SIG-M5 treated with dmso at 0.1 percent for 504 hours (cell line): ENCODE results near the gene ACVR1B.

Experiments used
- DNase-seq: peaks from one replicate; lab custom pipeline; 2025; ENCODE audit not compliant: unreplicated experiment; lab: John Stamatoyannopoulos, UW

ACVR1B gene

DNA sequence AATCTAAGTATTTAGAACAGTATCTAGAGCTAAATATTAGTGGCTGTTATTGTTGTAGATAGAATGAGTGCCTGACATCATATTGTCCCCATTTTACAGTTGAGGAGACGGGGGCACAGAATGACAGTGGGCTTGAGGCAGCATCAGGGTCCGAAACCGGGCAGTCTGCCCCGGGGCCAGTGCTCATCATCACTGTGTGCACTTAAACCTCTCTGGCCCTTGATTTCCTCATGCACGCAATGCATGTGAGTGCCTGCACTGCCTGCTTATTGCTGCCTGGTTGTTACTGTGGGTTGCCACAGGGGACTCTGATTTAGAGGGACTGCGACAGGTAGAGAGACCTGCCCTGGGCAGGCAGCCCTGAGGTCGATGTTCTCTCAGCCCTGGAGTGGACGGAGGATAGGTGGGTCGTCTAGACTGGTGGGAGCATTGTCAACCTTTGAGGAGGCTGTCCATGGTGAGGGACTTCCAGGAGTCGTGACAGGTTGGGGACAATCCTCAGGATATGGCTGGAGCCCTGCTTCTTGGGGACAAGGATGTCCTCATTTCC, 34.4 kb upstream of the ACVR1B start:
- DNase-seq: no peak

DNA sequence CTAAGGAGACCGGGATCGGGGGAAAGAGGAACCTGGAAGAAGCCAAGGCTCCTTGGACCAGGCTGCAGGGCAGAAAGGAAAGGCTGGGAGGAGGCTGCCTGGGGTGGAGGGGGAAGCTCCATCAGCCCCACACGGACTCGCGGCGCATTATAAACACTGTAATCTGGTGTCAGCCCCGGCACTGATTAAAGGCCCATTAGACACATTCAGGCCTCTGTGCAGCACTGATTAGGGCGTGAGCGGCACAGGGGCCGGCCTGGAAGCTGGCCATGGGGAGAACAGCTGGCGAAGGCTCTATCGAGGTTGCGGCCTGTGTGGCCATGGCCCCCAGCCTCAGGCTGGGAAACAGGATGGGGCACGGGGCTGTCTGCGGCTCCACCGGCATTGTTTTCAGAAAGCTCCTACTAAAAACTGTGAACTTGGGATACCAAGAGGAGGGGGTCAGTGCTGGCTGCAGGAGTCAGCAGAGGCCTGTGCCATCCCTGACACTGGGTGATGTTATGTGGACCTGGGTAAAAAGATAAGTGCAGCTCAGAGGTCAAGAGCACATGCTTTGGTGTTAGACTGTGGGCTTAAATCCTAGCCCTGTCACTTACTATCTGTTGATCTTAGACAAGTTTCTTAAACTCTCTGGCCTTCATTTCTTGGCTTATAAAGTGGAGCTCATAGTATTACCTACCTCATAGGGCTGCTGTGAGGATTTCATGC, 33.6 kb upstream of the ACVR1B start:
- no peak for DNase-seq

DNA sequence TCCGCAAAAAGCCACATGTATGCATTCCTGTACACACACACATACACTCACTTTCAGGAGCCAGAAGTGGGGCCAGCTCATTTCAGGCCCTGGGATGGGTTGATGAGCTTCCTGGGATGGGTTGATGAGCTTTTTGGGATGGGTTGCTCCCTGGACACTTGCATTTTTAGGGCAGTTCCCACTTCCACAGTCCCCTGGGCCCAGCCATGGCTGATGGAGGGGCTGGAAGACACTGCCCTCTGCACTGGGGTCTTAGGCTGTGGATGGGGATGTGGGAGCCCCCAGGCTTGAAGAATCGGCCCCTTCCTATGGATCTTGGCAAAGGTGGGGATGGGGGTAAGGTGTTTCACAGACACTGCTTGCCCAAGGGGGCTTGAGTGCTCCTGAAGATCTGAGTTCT, 31.5 kb upstream of the ACVR1B start:
- DNase-seq: no peak

DNA sequence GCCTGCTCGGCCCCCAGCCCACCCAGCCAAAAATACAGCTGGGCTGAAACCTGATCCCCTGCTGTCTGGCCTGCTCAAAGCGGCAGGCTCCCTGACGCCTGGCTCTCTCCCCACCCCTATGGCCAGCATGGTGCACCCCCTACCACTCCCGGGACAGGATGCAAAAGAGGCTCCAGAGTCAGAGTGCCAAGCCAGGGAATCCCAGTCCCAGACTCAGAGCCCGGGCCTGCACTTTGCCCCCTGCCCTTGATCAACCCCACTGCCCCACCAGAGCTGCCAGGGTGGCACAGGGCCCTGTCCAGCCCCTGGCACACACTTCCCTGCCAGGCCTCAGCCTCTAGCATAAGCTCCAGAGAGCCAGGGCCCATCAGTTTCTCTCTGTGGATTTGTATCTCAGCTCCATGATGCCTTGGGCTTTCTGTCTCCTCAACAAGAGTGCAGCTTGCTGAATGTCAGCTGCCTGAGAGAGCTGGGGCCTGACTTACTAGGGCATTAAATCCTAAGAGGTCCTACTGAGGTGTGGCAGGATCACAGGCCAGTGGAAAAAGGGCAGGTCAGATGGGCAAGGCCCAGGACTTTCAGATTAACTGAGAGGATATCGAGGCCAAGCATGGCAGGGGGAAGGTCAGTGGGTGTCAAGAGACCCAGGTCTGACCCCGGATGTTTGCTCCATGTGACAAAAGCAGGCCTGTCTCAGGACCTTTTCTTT, 30.3 kb upstream of the ACVR1B start:
- no peak for DNase-seq

DNA sequence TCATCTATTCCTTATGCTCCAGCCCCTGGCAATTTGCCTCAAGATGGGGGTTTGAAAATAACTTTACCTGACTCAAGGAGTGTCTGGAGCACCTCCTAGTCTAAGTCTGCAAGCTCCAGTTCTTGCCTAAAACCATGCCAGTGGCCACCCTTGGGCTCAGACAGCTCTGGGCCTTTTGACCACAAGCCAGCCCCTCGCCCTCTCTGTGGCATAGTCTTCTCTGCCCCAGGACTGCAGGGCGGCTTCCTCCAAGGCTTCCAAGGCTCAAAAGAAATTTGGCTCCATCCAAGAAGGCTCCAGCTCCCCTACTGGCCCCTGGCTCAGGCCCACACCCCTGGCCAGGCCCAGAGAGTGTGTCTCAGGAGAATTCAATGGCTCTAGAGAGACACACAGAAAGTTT, 29.4 kb upstream of the ACVR1B start:
- DNase-seq: no peak

DNA sequence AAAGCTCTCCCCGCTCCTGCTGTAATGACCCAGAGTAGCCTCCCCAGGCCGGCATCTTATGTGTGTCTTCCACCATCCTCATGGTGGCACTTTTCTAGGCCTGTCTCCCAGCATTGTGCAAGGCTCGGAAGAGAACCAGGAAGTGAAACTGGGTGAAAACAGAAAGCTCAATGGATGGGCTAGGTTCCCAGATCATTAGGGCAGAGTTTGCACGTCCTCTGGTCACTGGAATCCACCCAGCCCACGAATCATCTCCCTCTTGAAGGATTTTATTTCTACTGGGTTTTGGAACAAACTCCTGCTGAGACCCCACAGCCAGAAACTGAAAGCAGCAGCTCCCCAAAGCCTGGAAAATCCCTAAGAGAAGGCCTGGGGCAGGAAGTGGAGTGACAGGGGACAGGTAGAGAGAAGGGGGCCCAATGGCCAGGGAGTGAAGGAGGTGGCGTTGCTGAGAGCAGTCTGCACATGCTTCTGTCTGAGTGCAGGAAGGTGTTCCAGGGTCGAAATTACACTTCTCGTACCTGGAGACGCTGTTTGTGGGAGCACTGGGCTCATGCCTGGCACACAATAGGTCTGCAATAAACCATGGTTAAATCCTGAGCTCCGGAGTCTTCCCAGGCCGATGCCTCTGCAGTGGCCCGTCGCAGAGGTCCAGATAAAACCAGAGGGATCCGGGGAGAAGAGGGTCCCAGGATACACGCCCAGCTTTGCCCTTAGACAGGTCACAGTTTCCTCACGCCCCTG, 28.6 kb upstream of the ACVR1B start:
- peak; percentile 94 for DNase-seq

DNA sequence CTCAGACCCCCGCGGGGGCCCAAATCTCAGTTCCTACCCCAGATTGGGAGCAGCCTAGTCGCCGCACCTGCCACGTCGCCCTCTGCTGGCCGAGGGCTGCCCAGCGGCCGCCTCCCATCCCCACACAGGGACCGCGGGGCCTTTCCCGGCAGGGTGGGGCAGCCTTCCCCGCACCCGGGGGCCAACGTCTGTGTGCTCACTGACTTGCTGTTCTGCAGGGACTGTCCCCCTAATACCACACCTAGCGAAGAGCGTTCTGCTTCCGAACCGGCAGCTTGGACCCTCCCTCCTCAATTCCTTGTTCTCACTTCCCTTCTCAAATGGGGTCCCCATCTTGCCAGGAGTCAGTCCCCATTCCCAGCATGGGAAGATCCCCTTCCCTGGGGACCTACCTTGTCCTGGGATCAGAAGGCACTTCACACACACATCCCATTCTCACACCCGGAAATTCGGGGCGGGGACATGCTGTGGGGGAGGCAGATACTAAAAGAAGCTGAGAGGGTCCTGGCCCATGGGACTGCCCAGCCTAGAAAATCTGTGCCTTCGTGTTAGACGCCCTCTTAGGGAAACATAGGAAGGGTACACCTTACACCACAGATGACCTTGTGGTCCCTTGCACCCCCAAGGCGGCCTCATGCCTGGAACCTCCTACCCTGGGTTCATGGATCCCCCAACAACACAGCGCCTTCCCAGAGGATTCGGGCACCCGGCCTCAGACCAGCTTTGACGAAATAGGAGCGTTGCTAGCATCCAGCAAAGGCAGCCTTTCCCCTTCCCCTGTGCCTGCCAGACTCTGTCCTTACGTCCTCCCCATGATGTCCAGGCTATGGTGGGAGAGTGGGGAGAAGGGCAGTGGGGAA, 27.8 kb upstream of the ACVR1B start:
- no peak for DNase-seq

DNA sequence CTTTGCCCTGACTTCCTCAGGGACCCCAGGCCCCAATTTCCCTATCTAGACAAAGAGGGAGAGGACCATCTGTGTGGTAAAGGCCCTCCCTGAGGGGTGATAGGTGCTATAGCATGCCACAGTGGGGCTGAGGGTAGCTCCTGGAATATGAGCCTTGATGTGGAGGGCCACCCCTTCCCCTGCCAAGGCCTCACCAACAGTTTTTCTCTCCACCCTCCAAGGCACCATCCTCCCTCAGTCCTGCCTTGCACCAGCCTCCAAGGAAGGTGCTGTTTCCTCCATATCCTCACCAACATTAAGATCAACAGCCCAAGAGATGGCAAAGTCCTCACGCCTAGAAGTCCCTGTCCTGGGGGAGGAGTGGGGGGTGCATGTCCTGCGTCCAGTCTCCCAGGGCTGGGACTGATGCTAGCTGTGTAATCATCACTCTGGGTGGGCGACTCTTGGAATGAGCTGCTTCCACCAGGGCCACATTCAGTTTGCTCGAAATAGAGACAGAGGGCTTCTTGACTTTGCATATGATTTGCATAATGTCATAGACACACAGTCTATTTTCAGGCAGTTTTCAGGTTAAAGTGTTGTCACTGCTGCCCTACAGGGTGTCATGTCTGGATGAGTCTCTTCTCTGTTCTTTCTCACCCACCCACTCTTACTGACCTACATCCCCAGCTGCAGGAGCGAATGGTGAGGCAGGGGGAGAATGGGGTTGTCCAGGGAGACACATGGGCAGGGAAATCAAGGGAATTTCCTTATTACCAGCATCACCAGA, 26.8 kb upstream of the ACVR1B start:
- DNase-seq: no peak

DNA sequence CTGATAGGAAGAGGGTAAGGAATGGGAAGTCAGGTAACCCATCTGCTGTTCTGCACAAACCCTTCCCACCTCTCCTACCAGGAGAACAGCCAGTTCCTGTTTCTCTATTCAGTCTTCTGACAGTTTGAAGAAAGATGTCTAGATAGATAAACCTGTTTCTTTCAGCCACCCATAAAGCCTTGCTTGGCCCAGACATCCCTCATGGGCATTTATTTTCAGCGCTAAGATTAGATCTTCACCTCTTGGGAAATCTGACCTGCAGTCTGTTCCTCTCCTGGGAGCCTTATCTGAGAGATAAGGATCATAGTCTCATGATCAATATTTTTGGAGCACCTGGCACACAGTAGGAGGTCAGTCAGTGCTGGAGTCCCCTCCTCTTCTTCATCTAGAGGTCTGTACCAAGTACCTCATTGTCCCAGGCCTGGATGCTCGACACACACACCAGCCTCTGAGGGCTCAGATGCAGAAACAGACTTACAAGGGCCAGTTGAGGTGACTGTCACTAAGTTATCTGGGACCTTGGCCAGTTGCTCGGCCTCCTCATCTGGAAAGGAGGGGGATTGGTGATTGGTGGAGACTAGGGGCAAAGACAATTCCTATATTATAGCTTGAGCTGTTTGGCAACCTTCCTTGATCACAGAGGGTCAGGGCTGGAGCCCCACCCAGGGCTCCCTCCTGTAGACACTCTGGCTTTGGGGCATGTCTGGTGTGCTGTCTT, 26.0 kb upstream of the ACVR1B start:
- no peak for DNase-seq

DNA sequence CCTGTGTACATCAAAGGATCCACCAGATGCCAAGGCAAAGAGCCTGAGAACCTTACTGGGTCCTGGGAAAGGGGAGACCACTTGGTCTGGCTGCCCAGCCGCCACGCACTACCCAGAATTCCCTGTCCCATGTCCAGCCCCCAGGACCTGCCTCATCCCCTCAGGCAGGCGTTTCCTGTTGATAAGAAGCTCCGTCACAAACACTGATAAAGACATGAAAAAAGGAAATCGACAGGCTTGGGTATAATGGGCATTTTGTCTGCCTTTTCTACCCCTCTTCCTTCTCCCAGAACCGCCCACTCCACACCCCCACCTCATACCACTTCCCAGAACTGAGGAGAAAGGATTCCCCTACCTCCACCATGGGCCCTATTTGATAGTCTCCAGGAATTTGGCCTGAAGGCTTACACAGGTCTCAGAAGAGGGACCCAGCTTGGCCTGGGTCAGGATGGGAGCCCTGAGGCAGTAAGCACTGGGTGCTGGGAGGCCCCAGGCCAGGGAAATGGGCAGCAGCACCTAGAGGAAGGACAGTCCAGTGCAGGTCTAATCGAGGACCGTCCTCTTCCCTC, 25.4 kb upstream of the ACVR1B start:
- no peak for DNase-seq

DNA sequence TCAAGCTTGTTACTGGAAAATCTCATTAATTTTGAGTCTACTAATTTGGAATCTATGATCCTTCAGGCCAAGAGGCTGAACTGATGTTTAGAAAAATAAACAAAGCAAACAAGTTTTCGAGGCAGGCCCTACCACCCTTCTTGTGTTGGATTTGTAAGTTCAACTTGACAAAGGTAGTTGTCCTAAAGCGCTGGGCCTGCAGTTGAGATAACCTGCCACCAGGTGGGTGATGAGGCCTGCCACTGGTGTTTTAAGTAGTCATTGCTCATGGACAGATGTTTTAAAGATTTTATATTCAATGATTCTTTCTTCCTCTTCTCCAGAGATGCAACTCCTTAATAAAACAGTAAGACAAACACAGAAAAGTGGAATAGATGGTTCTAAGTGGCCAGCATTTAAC, 24.8 kb upstream of the ACVR1B start:
- peak; percentile 33 for DNase-seq

DNA sequence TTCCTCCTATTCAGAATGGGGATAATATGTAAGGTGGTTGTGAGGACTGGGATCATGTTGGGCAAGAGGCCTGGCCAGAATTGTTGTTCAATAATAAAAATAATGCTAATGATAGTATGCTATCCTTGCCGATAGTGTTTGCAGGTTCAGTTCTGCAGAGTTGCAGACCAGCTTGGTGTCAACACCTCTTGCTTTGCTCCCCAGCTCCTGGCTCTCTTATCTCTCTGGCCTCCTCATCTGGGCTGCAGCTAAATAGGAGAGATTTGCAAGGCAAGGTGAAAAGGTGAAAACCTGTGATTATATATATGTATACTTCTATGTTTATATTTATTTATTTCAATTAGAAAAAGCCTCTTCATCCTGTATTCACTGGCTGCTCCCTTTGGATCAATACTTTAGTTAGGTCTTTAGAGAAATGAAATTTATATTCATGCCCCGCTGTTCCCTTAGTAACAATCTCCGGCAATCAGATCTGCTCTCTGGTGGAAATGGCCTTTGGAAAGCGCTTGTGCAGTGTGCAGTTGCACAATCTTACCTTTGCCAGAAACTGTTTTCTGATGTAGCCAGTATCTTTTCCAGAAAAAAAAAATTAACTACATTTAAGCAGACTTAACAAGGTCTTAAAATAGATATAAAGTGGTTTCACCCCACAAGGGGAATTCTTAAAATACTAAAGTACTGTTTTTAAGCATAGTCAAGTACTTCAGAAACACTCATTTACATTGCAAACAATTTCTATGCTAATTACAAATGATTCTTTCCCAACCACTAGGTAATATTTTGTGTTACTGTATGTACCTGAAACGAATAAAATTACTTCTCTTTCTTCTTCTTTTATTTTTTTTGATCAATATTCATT, 19.1 kb upstream of the ACVR1B start:
- no peak for DNase-seq

DNA sequence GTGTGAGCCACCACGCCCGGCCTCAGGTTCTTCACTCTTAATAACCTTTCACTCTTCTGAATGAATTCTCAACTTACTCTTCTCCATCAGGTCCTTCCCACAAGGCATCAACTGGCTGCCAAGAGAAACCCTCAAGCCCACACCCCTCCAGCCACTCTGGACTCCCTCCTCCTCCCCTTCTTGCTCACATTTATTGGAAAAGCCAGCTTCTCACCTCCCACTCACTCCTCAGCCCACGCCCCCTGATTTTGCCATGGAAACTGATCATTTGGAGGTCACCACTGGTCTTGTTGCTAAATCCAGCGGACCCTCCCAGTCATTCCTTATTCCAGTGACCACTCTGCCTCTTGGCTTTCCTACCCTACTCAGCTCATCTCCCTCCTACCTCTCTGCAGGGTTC, 17.4 kb upstream of the ACVR1B start:
- DNase-seq: no peak

DNA sequence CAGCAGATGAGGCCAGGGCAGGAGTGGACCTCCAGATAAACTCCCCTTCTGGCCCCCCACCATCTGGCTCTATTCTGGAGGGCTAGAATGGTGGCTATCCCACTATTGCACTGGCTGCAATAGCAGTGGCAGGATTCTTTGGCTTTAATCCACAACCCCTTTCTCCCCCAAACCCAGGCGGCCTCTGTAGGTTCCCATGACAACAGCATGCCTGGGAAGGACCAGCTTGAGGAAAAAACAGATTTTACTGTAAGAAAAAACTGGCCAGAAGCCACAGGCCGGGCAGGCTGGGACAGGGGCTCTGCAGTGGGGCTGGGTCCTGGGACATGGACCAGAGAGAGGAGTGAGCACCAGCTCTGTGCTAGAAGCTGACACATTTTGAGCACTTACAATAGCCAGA, 13.6 kb upstream of the ACVR1B start:
- no peak for DNase-seq

DNA sequence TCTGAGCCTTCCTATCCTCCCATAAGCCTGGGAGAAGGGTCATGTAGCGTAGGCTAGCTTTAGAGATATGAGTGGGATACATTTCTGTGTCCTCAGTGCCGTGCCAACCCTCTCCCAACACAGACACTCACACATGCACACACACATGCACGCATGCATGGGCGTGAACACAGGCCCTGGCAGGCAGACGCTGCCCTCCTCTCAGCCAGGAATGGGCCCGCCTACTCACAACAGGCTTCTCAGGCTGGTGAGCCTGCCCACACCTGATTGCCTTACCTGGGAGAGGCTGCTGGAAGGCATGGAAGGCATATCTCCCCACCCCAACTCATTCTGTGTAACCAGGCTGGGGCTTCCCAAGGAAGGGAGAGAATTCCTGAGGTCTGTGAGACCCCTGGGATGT, 12.8 kb upstream of the ACVR1B start:
- no peak for DNase-seq

DNA sequence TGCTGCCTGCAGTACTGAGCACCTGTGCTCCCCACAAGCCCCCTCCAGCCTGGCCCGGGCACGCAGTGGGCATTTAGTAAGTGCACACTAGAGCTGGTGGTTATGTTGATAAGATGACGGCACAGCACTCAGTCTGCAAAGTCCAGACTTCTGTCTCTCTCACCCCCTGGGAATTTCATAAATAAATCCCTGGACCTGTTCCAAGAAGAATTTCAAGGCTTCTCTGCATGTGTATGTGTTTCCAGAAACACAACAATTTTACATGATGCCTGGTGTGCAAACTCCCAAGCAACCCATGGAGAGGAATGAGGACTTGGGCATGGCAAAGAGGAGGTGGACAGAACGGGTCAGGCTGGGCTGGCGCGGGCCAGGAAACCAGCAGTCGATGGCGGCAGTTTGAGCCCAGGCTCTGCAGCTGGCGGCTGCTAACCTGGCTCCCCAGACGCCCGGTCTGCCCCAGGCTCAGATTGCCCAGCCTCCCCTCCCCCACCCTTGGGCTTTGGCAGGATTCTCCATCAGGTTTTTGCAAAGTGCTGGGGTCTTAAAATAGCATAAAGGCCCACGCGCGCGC, 10.4 kb upstream of the ACVR1B start:
- DNase-seq: no peak

DNA sequence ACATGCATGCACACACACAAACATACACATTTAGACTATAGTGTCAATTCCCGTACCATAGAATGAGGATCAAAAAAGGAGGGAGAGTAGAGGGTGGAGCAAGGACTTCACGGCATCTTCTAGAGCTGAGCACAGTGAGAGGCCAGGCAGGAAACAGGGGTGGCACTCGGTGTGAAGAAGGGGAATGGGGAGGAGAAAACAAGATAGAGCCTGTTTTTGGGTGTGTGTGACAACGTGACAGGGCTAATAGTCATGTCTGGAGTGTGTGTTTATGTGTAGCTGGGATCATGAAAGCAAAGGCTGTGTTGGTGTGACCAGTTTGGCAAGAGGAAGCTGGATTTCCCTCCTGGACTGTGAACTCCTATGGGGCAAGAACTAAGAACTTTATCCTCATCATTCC, 9.9 kb upstream of the ACVR1B start:
- no peak for DNase-seq

DNA sequence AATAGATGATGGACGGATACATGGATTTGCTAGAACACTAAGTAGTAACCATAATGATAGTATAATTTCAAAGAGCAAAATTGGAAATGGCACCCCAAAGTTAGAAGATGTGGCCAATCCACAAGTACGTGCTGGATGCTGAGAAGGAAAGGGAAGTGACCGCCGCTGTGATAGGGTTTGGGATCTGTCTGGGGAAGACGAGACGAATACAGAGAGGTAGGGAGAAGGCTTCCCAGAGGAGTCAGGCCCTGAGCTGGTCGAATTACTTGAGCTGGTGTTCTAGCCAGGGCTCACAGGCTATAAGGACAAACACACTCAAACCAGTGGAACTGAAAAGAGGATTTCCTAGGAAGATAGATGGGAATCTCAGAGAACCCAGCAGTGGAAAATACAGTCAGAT, 9.4 kb upstream of the ACVR1B start:
- DNase-seq: no peak
